Panc1 (cell line): ENCODE data around the gene ABHD8. TPM values are rescaled to one million over a fixed set of nuclear protein-coding genes. Genes with fewer than 3 reads are reported as not detected.

ENCODE experiments used
- ATAC-seq: fragments of 200-7000 bp; cut with Tn5 transposase; 2 replicates; pipeline ENCODE4 v1.9.1; 2020; ENCODE audit warnings: mild to moderate bottlenecking, moderate library complexity
- BruUV-seq: library from RNA; stranded (reverse); fragments of 400-500 nt; replicated peaks from 2 replicates; lab custom pipeline; 2021; lab: Mats Ljungman, UMichigan
- CTCF ChIA-PET: fragments of 300-600 bp; sonication (Branson Sonifier 250); formaldehyde crosslinking; loops from one replicate; lab custom pipeline; 2022; ENCODE audit warnings: antibody characterized with exemption; lab: Charles Lee
- POLR2A ChIA-PET: fragments of 300-600 bp; sonication (Branson Sonifier 250); formaldehyde crosslinking; loops from one replicate; lab custom pipeline; 2022; ENCODE audit warnings: antibody characterized with exemption; lab: Charles Lee
- DNase-seq: peaks from one replicate; pipeline ENCODE4 v3.0.0-alpha.2; 2010; ENCODE audit warnings: low read depth, low spot score
- H3K27ac ChIP-seq: 2 replicates; pipeline ENCODE4 v1.5.1; 2011; ENCODE audit warnings: mild to moderate bottlenecking, low read length, inconsistent platforms
- H3K27me3 ChIP-seq: fragments of 200-500 bp; sonication (Bioruptor generic); 2 replicates; pipeline ENCODE4 v1.6.0; 2014; ENCODE audit warnings: low read length, inconsistent platforms; ENCODE audit not compliant: control insufficient read depth, insufficient read depth
- H3K36me3 ChIP-seq: fragments of 200-500 bp; sonication (Bioruptor generic); 2 replicates; pipeline ENCODE4 v1.5.1; 2014; ENCODE audit warnings: inconsistent platforms, mild to moderate bottlenecking, low read length, moderate library complexity; ENCODE audit not compliant: control insufficient read depth, insufficient read depth
- H3K4me1 ChIP-seq: 2 replicates; pipeline ENCODE4 v1.5.1; 2011; ENCODE audit warnings: inconsistent platforms, mild to moderate bottlenecking, low read length, moderate library complexity; ENCODE audit not compliant: control insufficient read depth, insufficient read depth
- H3K4me3 ChIP-seq, 2 experiments: 2 replicates each; pipeline ENCODE4 v1.5.1; 2011 to 2012; ENCODE audit warnings: low read depth in 2 of 2, low read length in 2 of 2, mild to moderate bottlenecking in 2 of 2, inconsistent platforms in 1 of 2, moderate library complexity in 1 of 2
- H3K9me3 ChIP-seq: fragments of 200-500 bp; sonication (Bioruptor generic); 2 replicates; pipeline ENCODE4 v1.5.1; 2014; ENCODE audit warnings: low read depth, mild to moderate bottlenecking, inconsistent platforms, low read length, moderate library complexity; ENCODE audit not compliant: control insufficient read depth, insufficient read depth
- POLR2AphosphoS5 ChIP-seq: IDR thresholded peaks from 2 replicates; pipeline ENCODE4 v1.6.1; 2012; ENCODE audit warnings: mild to moderate bottlenecking, low read depth, low read length, moderate library complexity
- SIN3A ChIP-seq: IDR thresholded peaks from 2 replicates; pipeline ENCODE4 v1.6.1; 2012; ENCODE audit warnings: low read depth, mild to moderate bottlenecking, low read length, moderate library complexity, borderline replicate concordance; ENCODE audit not compliant: insufficient read depth
- TCF7L2 ChIP-seq: IDR thresholded peaks from 2 replicates; pipeline ENCODE4 v1.6.1; 2011; ENCODE audit warnings: mild to moderate bottlenecking, low read depth, low read length, inconsistent platforms
- in situ Hi-C: cut with HindIII; loops from 2 replicates; pipeline ENCODE4 v1.10.0; 2016; ENCODE audit warnings: low sequenced_read_pairs, low pct_unique_long_range_greater_than_20kb
- intact Hi-C: fragments of 100-400 bp; cut with micrococcal nuclease; formaldehyde crosslinking; loops from one replicate; pipeline ENCODE4 v1.10.0; 2022; ENCODE audit not compliant: unreplicated experiment
- total RNA-seq: library from RNA; stranded (reverse); gene quantifications from one replicate; pipeline ENCODE4 v1.2.1, GENCODE V29; 2021; ENCODE audit not compliant: unreplicated experiment
- TF ChIP-seq, protein P1 (sequence below): fragments of 450-650 bp; IDR thresholded peaks from 2 replicates; pipeline ENCODE4 v1.5.1; 2017; ENCODE audit warnings: mild to moderate bottlenecking
- TF ChIP-seq, protein P2 (sequence below), 2 experiments: IDR thresholded peaks; 2 replicates each; pipeline ENCODE4 v1.6.1; 2011 to 2012; ENCODE audit warnings: low read depth in 2 of 2, control low read depth in 1 of 2, low read length in 1 of 2, mild to moderate bottlenecking in 1 of 2, moderate library complexity in 1 of 2; ENCODE audit not compliant: insufficient read depth in 1 of 2

The ABHD8 gene
- total RNA-seq, 1 experiment from 2014 or later, result 19.6 TPM

DNA sequence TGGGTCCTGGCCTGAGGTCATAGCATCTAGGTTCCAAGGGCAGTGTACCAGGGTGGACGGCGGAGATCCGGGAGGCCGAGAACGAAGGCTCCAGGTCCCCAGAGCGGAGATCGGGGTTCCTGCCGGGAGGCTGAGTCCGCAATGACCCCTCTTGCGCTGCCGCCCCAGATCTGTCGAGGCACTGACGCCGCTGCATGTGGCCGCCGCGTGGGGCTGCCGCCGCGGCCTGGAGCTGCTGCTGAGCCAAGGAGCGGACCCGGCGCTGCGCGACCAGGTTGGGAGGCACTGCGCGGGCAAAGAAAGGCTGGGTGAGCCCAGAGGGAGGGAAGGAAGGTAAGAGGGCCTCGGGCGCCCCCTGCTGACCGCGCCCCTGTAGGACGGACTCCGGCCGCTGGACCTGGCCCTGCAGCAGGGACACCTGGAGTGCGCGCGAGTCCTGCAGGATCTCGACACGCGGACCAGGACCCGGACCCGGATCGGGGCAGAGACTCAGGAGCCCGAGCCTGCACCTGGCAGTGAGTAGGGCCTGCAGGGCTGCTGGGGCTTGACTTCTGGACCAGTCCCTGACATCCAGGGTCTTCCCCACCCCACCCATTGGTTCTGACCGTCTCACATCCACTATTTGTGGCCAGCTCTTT, 20.6 kb downstream of the ABHD8 start:
- Histone ChIP-seq H3K4me1 (no peaks in the 10 kb centered on the region), H3K36me3 (no peaks in the 10 kb centered on the region), H3K27me3 (no peaks in the 10 kb centered on the region), H3K4me3 (peak overlapping the region; percentile 29 to 44), H3K9me3 (no peaks in the 10 kb centered on the region), H3K27ac (no peak overlapping the region)
- intact Hi-C loops, result loop anchor here (10.0 kb wide), 1 partner anchor 58 kb away; the partner anchor contains the start of gene OCEL1
- ATAC-seq (peak; percentile 97), DNase-seq (no peak)
- BruUV-seq, result no TSS peak
- ChIA-PET CTCF (interaction anchor here (1.2 to 1.3 kb wide), 2 partner anchors 16 to 27 kb away, joined by 4 read pairs; partner anchors contain the start of gene DDA1), POLR2A (no interaction called here)
- in situ Hi-C loops, result no loop called here
- TF ChIP-seq POLR2AphosphoS5, result no peak
- no peak for TF ChIP-seq TCF7L2
- TF ChIP-seq, protein P1, sequence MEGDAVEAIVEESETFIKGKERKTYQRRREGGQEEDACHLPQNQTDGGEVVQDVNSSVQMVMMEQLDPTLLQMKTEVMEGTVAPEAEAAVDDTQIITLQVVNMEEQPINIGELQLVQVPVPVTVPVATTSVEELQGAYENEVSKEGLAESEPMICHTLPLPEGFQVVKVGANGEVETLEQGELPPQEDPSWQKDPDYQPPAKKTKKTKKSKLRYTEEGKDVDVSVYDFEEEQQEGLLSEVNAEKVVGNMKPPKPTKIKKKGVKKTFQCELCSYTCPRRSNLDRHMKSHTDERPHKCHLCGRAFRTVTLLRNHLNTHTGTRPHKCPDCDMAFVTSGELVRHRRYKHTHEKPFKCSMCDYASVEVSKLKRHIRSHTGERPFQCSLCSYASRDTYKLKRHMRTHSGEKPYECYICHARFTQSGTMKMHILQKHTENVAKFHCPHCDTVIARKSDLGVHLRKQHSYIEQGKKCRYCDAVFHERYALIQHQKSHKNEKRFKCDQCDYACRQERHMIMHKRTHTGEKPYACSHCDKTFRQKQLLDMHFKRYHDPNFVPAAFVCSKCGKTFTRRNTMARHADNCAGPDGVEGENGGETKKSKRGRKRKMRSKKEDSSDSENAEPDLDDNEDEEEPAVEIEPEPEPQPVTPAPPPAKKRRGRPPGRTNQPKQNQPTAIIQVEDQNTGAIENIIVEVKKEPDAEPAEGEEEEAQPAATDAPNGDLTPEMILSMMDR, result peak; percentile 91
- TF ChIP-seq SIN3A, result no peak
- TF ChIP-seq, protein P2, sequence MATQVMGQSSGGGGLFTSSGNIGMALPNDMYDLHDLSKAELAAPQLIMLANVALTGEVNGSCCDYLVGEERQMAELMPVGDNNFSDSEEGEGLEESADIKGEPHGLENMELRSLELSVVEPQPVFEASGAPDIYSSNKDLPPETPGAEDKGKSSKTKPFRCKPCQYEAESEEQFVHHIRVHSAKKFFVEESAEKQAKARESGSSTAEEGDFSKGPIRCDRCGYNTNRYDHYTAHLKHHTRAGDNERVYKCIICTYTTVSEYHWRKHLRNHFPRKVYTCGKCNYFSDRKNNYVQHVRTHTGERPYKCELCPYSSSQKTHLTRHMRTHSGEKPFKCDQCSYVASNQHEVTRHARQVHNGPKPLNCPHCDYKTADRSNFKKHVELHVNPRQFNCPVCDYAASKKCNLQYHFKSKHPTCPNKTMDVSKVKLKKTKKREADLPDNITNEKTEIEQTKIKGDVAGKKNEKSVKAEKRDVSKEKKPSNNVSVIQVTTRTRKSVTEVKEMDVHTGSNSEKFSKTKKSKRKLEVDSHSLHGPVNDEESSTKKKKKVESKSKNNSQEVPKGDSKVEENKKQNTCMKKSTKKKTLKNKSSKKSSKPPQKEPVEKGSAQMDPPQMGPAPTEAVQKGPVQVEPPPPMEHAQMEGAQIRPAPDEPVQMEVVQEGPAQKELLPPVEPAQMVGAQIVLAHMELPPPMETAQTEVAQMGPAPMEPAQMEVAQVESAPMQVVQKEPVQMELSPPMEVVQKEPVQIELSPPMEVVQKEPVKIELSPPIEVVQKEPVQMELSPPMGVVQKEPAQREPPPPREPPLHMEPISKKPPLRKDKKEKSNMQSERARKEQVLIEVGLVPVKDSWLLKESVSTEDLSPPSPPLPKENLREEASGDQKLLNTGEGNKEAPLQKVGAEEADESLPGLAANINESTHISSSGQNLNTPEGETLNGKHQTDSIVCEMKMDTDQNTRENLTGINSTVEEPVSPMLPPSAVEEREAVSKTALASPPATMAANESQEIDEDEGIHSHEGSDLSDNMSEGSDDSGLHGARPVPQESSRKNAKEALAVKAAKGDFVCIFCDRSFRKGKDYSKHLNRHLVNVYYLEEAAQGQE (IDR thresholded peaks at IDR 0.05; ENCODE audit: insufficient read depth in 1 of 2, low read depth in 2 of 2, low read length in 1 of 2), result no peak

DNA sequence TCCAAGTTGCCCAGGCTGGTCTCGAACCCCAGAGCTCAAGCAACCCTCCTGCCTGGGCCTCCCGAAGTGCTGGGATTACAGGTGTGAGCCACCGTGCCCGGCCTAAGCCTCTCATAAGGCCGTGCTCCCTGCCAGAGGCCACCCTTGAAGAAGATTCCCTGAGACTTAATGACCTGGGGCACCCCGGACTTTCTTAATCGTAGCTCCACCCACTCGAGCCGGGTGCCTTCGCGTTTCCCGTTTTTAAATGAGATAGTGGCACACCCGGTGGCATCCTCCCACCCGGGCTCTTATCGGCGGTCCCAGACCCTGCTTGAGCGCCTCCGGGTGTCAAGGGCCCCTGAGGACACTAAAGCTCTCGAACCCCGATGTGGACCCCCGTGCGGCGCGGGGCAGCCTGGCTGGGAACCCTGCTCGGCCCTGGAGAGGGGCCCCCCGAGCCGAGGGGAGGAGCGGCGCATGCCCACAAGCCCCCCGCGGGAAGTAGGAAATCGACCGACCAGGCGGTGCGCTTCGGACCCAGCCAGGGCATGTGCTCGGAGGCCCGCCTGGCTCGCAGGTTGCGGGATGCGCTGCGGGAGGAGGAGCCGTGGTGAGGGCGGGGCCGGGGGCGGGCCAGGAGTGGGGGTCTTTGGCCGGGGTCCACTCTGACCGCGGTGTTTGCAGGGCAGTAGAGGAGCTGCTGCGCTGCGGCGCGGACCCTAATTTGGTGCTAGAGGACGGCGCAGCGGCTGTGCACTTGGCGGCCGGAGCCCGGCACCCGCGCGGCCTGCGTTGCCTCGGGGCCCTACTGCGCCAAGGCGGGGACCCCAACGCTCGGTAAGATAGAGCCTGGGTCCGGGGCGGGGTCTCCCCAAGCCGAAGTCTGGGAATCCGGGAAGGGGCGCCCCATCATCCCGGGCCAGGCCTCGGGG, 21.6 kb downstream of the ABHD8 start, which contains the start of gene ANKLE1:
TSS of gene ANKLE1 (plus strand) at position 511 of the 914 bp plus-strand sequence. CDS start at position 531, 20 bp downstream.
- Histone ChIP-seq H3K36me3 (no peaks in the 10 kb centered on the region), H3K27me3 (no peaks in the 10 kb centered on the region), H3K4me3 (peak within 1 kb of the TSS; percentile 29 to 44), H3K27ac (no peak within 1 kb of the TSS), H3K9me3 (no peaks in the 10 kb centered on the region), H3K4me1 (no peaks in the 10 kb centered on the region)
- no peak for ATAC-seq
- ChIA-PET CTCF (interaction anchor here (0.6 to 1.3 kb wide), 4 partner anchors 15 to 64 kb away, joined by 3 to 5 read pairs (median 4); partner anchors contain the start of gene DDA1), POLR2A (no interaction called here)
- in situ Hi-C loops (no loop called here), intact Hi-C loops (loop anchor here (10.0 kb wide), 1 partner anchor 57 kb away; the partner anchor contains the start of gene OCEL1)
- BruUV-seq, result no TSS peak
- no peak for DNase-seq
- TF ChIP-seq, protein P1, result no peak
- TF ChIP-seq TCF7L2, result no peak
- TF ChIP-seq SIN3A, result no peak
- TF ChIP-seq, protein P2 (IDR thresholded peaks at IDR 0.05; ENCODE audit: insufficient read depth in 1 of 2, low read depth in 2 of 2, low read length in 1 of 2), result no peak
- TF ChIP-seq POLR2AphosphoS5, result no peak
